Stimulated activated CD4-positive, alpha-beta T cell treated with anti-CD3 and anti-CD28 coated beads, Interleukin-12 subunit alpha, Interleukin-12 subunit beta, amount 100 ng/mL, for 24 hours (primary cell): ENCODE measurements around the gene ABRACL.
"Not testable (repeated sequence)": the region's sequence is repeated elsewhere in the genome, so short reads cannot be mapped to it uniquely, and the experiment has no call there.

Experiments used
- DNase-seq, 2 experiments: peaks; one replicate each; pipeline ENCODE4 v3.0.0-alpha.2; 2020; ENCODE audit warnings: low read depth in 2 of 2

The ABRACL gene, protein sequence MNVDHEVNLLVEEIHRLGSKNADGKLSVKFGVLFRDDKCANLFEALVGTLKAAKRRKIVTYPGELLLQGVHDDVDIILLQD

DNA sequence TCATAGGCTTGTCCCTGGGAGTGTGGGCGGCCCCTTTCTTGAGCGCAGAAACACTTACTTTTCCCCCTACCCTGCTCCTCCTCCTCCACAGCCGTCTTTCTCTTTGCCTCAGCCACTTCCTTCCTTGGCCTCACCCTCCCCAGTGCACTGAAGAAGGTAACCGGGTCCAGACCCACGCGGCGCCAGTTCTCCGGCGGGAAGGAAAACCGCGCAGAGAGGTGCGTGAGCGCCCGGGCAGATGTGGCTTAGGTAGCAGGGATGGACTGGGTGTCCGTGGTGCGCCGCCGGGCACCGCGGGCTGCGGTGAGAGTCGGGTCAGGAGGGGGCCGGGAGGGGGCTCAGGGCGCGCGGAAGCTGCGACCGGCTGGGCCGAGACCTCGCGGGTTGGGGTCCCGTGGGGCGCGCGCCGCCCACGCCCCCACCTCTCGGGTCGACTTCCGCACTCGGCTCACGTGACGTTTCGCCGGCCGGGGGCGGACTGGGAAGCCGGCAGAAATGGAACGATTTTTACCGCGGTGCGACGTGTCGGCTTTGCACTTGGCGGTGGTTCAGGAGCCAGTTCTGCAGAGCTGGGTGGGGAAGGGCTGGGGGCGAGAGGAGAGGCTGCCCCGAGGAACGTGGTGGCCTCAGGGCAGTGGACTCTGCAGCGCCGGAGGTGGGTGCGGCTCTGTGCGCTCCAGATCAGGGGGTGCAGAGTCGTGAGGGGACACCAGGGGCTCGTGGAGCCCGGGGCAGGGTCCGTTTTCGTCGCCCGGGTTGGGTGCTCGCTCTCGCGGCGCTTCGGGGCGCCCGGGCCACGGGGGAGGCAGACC lies at the start of gene ABRACL:
TSS of gene ABRACL (plus strand) at position 88 of the 812 bp plus-strand sequence. CDS start 5,416 bp downstream, outside the sequence.
- DNase-seq, result peak; percentile 67 to 84

DNA sequence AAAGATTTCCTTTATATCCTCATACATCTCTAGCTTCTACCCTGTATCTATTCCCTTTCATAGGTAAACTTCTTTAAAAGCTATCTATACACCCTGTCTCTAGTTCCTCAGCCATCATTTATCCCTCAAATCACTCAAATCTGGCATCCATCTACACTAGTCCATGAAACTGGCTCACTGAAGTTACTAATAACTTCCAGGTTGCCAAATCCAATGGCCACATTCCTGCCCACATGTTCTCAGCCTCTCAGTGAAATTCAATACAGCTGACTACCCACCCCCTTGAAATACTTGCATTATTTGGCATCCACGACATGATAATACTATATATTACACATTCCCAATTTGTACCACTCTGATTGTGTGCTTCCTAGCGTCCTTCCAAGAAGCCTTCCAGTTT lies 49.2 kb upstream of the ABRACL start:
- no peak for DNase-seq

DNA sequence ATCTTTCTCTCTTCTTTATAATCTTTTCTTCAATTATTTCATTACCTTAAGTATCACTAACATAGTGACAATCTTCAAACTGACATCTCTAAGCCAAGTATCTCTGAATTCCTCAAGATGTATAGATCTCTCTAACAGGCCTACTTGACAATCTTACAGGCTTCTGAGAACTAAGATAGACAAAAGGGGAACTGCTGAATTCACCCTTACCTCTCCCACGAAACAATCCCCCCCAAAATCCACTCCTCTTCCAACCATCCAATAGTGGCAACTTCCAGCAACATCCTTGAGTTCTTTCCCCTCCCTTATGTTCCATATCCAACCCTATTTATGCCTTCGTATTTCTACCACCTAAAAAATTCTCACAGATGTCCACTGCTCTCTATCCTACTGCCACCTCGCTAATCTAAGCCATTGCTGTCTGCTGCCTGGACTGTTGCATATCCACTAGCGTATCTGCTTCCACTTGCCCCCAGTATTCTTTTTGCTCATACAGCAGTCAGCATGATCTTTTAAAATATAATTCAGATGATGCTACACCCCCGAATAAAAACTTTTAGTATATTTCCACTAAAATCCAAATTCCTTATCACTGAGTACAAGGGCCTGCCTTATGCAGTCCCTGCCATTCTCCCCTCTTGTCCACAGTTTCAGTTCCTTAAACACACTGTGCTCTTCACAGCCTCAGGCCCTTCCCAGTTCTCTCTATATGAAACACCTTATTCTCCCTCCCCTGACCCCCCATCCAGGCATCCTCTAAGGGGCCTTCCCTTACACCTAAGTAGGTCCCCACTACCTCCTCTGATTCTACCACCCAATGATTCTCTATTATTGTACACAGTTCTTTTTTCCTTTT lies 48.5 kb upstream of the ABRACL start:
- no peak for DNase-seq

DNA sequence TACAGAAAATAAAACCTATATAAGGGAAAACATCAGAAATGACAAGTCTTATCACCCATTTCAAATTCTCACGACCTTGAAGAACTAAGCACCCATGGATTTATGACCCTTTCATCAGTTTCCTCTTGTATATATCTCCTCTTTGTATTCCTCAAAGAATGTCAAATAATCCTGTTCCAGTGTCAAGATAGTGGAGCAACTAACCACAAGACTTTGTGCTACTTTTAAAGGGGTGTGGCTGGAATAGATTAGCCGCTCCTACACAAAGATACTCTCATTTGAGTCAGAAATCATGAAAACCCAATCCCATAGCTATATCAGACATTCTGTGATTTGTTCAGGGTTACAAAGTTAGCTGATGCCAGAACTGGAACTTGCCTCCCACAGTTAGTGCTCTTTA lies 47.1 kb upstream of the ABRACL start:
- no peak for DNase-seq

DNA sequence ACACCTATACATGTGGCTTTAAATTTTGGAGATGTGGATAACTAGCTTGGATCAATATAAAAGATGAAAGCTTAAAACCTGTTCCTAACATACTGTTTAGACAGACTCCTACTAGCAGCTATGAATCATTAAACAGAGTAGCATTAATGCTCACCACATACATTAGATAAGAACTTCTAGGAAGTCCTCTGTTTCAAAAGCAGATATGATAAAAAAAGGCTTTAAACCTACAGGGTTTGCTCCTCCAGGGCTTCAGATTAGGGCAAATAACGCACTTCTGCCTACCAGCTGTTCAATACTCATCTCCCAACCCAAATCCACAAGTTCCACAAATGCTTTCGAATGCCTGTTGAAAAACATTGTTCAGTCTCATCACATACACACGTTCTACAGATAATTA lies 42.0 kb upstream of the ABRACL start:
- DNase-seq, result no peak

DNA sequence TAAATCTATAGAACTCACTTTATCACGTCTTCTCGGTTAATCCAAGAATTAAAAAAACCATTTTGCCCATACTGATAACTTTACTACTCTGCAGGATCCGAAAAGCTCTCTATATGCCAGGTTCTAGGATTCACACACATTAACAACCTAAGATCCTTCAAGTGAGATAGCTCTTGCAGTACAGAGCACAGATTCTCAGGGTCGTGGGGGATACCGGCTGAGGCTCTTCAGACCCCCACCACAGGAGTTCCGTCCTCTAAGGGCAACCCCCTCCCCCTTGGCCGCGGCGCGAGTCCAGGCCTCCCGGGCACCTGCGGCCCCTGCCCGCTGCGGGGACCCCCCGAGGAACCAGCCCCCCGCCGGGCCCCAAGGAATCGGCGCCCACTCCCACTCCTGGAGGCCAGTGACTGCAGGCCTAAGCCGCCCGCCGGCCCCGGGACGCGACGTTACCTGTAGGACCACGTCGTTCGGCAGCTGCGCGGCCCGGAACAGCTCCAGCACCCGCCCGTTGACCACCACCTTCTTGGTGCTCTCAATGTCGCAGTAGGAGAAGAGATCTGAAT lies 41.4 kb upstream of the ABRACL start:
- no peak for DNase-seq

DNA sequence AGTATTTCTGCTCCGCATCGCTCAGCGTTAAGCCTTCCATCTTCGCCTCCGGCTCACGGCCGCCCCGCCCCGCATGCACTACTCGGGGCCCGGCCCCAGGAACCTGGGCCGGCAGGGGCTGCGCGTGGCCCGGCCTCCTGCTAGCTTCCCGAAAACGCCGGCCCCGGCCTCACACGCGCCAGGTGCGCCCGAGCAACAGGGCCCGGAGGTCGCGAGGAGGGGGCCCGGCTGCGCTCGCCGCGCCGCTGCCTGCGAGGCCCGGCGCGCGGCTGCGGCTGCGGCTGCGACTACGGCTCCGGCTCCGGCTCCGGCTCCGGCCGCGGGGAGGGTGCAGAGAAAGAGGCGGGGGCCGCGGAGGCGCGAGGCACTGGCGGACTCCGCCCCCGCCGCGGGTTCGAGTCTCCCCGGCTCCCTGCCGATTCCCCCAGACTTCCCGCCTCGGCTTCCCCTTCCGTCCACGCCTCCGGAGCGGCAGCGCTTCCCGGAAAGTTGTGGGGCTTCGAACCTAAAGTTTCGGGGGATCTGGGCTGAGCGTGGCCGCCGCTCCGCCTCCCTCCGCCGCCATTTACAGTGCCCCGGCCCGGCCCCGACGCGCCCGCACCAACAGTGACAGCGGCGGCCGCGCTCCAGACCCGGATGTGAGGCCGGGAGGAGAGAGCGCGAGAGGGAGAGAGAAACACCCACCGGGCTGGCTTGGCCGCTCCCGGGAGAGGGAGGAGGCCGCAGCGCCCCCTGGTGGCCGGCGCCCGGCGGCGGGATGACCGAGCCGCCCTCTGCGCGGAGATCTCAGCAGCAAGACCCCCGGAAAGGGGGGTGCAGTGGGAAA lies 40.7 kb upstream of the ABRACL start, which contains the start of gene REPS1:
TSS of gene REPS1 (minus strand) at position 611 of the 826 bp plus-strand sequence. CDS start at position 40, 571 bp downstream.
- DNase-seq, result peak; percentile 80 to 86

DNA sequence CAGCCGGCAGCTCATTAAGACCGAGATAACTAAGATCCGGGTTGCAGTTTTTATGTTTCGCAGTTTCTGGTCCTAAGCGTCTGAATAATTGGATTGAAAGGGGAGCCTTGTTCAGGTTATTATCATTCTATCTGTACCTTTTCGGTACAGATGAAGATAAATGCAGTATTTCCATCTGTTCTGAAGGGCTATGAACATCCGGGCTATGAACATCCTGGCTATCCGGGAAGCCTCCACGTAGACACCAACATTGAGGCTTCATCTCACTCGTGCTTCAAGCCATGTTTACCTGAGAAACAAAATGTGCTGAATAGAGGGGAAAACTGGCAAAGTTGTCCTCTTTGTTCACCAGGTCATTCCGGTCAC lies 40.1 kb upstream of the ABRACL start:
- DNase-seq, result no peak

DNA sequence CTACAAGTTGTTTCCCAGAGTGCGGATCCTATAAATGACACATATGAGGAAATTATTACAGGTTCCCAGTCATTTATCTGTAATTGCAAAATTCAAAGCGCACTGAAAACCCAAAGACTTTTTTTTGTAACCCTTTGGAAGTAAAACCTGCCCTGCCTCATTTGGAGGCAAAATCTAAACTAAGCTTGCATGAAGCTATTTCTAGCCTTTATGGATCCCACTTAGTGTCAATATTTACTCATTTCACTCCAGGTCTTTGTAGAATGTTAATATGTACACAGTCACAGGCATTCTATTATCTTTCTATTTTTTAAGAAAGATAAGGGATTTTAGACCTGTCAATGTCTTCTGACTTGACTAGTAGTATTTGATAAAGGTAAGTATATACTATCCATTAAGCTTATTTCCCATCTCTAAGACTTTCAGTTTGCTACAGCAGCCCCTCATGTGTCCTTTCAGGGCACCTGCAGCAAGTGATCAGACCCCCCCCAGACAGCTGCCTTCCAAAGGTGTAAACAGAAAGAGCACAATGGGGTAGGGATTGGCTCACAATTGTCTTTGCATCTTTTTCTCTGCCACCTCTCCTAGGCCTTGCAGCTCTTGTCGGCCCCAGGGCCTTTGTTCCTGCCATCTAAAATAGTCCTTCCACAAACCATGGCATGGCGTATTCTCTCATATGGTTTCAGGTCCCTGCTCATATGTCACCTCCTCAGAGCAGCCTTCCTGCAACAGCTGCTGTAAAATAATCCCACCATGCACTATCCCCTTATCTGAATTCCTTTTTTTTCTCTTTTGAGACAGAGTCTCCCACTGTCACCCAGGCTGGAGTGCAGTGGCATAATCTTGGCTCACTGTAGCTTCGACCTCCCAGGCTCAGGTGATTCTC lies 39.2 kb upstream of the ABRACL start:
- no peak for DNase-seq

DNA sequence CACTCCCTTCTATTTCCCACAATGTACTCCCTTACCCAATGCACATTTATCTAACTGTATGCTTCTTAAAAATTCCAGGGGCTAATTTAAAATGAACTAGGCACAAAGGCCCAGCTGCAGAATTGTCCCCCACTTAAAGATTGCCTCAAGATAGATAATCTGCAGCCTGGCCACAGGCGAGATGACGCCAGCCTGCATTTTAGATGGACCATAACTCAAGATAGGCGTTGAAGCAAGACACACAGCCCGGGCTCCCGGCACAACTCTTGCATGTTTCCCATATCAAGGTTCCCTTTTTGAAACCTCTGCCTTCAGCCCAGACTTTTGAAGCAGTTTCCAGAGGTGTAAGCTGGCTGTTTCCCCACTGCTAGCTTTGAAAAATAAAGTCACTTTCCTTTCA lies 37.3 kb upstream of the ABRACL start:
- no peak for DNase-seq

DNA sequence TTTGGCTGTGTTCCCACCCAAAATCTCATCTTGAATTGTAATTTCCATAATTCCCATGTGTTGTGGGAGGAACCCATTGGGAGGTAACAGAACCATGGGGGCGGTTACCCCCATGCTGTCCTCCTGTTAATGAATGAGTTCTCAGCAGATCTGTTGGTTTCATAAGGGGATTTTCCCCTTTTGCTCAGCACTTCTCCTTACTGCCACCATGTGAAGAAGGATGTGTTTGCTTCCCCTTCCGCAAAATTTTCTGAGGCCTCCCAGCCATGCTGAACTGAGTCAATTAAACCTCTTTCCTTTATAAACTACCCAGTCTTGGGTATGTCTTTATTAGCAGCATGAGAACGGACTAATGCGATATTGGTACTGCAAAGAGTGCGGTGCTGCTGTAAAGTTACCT lies 35.6 kb upstream of the ABRACL start:
- not testable (repeated sequence) for DNase-seq

DNA sequence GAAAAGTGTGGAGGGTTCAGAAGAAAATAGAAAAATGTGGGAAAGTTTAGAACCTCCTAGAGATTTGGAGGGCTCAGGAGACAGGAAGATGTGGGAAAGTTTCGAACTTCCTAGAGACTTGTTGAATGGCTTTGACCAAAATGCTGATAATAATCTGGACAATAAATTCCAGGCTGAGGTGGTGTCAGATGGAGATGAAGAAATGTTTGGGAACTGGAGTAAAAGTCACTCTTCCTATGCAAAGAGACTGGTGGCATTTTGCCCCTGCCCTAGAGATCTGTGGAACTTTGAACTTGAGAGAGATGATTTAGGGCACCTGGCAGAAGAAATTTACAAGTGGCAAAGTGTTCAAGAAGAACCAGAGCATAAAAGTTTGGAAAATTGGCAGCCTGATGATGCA lies 35.1 kb upstream of the ABRACL start:
- DNase-seq, result not testable (repeated sequence)

DNA sequence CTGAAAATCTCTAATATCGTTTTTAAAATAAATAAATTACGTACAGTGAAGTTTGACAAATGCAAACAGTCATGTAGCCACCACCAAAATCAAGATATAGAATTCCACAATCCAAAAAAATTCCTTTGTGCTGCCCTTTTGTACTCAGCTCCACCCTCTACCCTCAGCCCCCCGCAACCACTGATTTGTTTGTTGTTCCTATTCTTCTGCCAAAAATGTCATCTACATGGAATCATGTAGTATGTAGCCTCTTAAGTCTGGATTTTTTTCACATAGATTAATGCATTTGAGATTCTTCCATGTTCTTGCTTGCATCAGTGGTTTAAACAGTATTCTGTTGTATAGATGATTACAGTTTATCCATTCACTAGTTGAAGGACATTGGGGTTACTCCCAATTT lies 32.0 kb upstream of the ABRACL start:
- DNase-seq, result no peak

DNA sequence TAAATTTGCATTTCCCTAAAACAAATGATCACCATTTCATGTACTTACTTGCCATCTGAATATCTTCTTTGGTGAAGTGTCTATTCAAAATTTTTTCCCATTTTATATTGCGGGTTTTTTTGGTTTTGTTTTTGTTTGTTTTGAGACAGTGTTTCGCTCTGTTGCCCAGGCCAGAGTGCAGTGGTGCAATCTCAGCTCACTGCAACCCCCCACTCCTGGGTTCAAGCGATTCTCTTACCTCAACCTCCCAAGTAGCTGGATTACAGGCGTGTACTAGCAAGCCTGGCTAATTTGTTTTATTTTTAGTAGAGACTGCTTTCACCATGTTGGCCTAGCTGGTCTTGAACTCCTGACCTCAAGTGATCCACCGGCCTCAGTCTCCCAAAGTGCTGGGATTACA lies 31.4 kb upstream of the ABRACL start:
- DNase-seq, result no peak

DNA sequence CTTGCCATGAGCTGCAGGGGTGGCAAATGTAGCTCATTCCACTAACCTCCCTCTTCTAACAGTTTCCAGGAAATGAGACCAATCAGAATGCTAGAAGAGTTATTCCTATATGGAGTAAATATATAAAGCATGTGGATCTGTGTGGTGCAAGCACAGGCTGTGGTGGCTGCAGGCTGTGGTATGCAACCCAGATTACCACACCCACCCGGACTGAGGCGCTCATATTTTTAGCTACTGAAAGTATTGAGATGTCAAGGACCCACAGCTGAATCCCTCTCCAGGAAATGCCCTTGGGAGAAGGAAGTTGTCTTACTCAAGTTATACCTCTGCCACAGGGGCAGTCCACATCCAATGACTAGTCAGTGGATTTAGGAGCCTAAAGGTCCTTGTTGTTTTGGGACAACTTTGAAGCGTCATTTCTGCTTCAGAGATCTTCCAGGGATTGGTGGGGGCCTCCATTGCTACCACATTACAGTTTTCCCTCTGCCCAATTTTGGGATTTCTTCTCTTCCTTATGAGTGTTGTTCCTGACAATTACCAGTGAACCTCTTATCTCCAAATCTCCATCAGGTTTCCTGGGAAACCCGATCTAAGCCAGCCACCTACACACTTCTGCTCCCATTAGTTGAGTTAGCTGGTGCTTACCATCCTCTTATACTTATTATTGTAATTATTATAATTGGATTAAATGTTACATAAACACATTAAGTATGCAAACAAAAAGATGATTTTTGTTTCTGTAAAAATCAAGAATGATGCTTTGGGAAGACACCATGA lies 28.4 kb upstream of the ABRACL start:
- DNase-seq, result no peak

DNA sequence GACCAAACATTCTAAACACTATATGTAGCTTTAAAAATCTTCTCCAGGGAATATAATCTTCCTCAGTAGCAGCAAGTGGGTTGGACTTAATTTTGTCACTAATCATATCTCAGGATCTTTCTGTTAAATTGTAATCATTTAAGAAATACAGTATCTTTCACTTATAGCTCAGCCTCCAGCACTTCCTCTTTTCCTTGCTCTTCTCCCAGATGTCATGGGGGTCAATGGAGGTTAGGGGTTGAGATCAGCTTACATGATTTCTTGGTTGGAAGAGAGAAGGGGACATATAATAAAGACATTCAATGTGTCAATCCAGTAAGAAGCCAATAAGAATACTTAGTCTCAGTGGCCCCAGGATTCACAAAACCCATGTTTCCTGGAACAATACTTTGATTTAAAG lies 24.8 kb upstream of the ABRACL start:
- DNase-seq, result no peak

DNA sequence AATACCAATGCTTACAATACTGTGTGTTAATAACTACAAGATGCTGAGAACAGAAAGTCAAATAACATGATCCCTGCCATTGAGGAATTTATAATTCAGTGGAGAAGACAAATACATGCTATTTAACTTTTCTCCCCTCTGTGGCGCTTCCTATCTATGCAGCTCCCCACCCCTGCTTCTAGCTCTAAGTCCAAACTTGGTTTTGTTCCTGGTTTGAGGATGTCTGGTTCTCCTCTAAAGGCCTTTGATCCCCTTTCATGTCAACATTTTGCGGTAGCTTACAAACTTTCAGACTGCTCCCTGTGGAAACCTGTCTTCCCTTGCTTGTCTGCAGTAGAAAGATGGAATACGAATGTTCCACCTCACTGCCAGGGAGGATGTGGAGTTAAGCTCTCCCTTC lies 22.1 kb upstream of the ABRACL start:
- no peak for DNase-seq

DNA sequence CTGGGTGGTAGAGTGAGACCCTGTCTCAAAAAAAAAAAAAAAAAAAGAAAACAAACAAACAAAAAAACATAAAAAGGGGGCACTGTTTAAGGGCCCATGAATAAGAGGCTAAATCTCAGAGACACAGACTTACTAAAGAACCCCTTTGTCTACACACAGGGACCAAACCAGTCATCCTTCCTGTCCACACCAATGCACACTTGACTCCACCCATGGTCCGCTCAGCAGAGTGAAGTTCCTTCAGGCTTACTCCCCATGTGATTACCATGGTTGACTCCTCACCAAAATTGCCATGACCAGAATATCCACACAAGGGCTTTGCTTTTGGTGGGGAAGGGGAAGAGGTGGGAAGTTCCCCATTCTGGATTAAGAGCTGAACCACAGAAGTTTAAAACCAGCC lies 21.1 kb upstream of the ABRACL start:
- DNase-seq, result no peak

DNA sequence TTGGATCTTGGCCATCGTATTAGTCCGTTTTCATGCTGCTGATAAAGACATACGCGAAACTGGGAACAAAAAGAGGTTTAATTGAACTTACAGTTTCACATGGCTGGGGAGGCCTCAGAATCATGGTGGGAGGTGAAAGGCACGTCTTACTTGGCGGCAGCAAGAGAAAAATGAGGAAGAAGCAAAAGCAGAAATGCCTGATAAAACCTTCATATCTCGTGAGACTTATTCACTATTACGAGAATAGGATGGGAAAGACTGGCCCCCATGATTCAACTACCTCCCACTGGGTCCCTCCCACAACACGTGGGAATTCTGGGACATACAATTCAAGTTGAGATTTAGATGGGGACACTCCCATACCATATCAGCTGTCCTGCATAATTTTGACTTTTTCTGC lies 20.4 kb upstream of the ABRACL start:
- DNase-seq, result no peak

DNA sequence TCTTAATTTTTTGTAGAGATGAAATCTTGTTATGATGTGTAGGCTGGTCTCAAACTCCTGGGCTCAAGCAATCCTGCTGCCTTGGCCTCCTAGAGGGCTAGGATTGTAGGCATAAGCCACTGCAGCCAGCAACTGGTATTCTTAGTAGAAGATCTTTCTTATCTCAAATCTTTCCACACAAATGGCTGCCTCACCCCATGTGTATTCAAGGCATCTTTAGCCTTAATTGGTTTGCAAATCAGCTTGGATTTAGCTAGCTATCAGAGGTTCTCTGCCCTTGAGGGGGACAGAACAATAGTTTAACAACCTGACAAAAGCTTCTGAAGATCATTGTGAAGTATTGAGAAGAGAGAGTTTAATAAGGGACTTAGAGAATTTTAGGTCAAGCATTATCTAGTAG lies 17.9 kb upstream of the ABRACL start:
- no peak for DNase-seq
